ENCODE data around the gene ERC1.

DNA sequence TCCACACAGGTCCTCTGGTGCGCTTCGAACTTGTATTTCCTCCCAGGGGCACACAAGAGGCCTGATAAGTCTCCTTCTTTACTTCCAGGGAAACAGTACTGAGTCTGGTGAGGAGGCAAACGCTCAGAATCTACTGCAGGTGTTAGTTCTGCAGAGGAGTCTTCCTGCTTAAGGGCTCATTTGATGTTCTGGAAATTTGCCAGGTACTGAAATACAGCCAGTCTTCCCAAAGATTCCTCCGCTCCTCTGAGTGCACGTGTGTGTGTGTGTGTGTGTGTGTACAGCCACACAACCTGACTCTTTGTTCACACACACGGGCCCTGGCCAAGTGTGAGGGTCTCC, 511.3 kb downstream of the ERC1 start:
- TF ChIP-seq, protein P1, sequence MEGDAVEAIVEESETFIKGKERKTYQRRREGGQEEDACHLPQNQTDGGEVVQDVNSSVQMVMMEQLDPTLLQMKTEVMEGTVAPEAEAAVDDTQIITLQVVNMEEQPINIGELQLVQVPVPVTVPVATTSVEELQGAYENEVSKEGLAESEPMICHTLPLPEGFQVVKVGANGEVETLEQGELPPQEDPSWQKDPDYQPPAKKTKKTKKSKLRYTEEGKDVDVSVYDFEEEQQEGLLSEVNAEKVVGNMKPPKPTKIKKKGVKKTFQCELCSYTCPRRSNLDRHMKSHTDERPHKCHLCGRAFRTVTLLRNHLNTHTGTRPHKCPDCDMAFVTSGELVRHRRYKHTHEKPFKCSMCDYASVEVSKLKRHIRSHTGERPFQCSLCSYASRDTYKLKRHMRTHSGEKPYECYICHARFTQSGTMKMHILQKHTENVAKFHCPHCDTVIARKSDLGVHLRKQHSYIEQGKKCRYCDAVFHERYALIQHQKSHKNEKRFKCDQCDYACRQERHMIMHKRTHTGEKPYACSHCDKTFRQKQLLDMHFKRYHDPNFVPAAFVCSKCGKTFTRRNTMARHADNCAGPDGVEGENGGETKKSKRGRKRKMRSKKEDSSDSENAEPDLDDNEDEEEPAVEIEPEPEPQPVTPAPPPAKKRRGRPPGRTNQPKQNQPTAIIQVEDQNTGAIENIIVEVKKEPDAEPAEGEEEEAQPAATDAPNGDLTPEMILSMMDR (IDR thresholded peaks at IDR 0.05), result no peak
- TF ChIP-seq POLR2A (IDR thresholded peaks at IDR 0.05), result no peak

All from suprapubic skin (tissue), 3 donors.